AG09309 (cell line): ENCODE results near the gene GTF2H4.
A peak's percentile ranks its signal among the peaks of the same experiment; 100 is the strongest.
"Not testable (repeated sequence)": the region's sequence is repeated elsewhere in the genome, so short reads cannot be mapped to it uniquely, and the experiment has no call there.

Experiments used
- DNase-seq: peaks from one replicate; pipeline ENCODE4 v3.0.0-alpha.2; 2010; ENCODE audit warnings: low read depth
- H3K4me3 ChIP-seq: 2 replicates; pipeline ENCODE4 v1.5.1; 2011; ENCODE audit warnings: mild to moderate bottlenecking, low read depth, low read length, moderate library complexity; ENCODE audit not compliant: control insufficient read depth
- TF ChIP-seq, protein P1 (sequence below): IDR thresholded peaks from 2 replicates; pipeline ENCODE4 v1.5.1; 2011; ENCODE audit warnings: mild to moderate bottlenecking, low read depth, low read length, inconsistent platforms; ENCODE audit not compliant: insufficient read depth, control insufficient read depth; ENCODE audit errors: missing control alignments

GTF2H4 gene

GRCh38 chr6:30871592-30872183, 36.3 kb upstream of the GTF2H4 start:
- H3K4me3 ChIP-seq: no peak overlapping the region
- no peak for DNase-seq
- TF ChIP-seq, protein P1, sequence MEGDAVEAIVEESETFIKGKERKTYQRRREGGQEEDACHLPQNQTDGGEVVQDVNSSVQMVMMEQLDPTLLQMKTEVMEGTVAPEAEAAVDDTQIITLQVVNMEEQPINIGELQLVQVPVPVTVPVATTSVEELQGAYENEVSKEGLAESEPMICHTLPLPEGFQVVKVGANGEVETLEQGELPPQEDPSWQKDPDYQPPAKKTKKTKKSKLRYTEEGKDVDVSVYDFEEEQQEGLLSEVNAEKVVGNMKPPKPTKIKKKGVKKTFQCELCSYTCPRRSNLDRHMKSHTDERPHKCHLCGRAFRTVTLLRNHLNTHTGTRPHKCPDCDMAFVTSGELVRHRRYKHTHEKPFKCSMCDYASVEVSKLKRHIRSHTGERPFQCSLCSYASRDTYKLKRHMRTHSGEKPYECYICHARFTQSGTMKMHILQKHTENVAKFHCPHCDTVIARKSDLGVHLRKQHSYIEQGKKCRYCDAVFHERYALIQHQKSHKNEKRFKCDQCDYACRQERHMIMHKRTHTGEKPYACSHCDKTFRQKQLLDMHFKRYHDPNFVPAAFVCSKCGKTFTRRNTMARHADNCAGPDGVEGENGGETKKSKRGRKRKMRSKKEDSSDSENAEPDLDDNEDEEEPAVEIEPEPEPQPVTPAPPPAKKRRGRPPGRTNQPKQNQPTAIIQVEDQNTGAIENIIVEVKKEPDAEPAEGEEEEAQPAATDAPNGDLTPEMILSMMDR: no peak

- no peak for DNase-seq
- TF ChIP-seq, protein P1: no peak
- H3K4me3 ChIP-seq: no peak overlapping the region
Measured at GRCh38 chr6:30873137-30873640, 34.8 kb upstream of the GTF2H4 start.

GRCh38 chr6:30873795-30874194, 34.2 kb upstream of the GTF2H4 start:
- H3K4me3 ChIP-seq: not testable (repeated sequence)

DNA sequence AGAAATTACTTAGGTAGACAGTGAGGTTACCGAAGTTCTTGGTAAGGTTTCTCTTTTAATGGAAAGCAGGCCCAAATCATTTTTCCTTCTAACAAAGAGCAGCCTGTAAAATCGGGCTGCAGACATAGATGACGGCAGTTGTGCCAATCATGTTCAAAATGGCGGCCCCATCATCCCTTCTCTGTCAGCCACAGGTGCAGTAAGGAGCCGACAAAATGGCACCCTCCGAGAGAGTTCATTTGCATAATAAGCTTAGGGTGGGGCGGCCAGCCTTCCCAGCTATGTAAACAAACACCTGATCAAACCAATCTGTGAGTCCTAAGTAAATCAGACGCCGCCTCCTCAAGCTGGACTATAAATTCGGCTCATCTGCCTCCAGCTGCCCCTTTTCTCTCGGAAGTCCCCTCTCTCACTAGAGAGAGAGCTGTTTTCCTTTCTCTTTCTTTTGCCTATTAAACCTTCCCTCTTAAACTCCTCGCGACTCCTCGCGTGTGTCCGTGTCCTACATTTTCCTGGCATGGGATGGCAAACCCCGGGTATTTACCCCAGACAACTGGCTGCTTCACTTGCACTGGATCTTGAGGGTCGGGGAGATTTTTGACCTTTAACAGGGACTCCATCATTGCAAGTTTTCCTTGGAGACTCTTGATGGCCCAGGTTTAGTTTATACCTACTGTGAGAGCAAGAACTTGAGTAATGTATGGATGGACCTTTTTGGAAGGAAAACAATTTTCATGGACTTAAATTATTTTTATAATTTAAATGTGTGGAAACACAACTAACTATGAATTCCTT, 32.6 kb upstream of the GTF2H4 start:
- no peak overlapping the region for H3K4me3 ChIP-seq
- TF ChIP-seq, protein P1: no peak
- DNase-seq: no peak

More at GRCh38 chr6:30873795-30874194, 34.2 kb upstream of the GTF2H4 start:
- DNase-seq: not testable (repeated sequence)

- H3K4me3 ChIP-seq: no peak overlapping the region
- TF ChIP-seq, protein P1: no peak
- DNase-seq: peak; percentile 41
Measured at GRCh38 chr6:30876039-30876730, 31.8 kb upstream of the GTF2H4 start.

DNA sequence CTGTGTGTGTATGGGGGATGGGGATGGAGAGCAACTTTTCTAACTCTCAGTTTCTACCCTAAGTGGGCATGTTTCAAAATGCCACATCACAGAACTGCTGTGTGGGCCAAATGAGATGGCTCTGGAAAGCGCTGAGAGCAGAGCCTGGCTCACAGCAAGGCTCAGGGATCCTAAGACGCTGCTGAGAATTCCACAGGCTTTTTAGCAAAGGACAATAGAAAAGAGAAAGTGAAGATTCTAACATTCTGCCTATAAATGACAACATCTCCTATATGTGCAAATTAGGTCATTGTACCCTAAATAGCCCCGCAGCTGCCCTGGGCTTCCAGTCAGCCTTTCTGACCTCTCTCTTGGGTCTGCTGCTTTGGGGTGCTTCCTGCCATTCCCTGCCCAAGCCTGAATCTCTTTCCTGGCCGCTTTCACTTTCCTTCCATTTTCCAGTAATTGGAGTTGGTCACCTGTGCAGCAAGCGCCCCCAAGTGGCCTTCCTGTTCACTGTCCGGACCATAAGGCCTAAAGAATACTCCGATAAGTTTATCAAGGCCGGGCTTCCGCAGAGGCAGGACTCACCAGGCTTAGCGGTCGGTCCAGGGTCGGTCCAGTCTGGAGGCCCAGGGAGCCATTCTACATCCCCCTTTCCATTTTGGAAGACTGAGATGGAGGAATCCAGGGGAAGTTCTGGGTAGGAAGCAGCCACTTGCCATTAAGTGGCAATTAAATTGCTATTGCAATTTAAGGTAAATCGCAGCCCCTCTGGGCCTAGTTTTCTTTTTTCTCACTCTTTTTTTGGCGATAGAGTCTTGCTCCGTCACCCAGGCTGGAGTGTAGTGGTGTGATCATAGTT, 30.4 kb upstream of the GTF2H4 start:
- TF ChIP-seq, protein P1: peak; percentile 92
- peak overlapping the region; percentile 10 for H3K4me3 ChIP-seq
- DNase-seq: peak; percentile 64
